Duodenal mucosa (tissue), 2 donors: ENCODE data around the gene PTX4.

Experiments
- H3K27ac ChIP-seq: one replicate; pipeline ENCODE4 v1.7.0; 2013; ENCODE audit warnings: low read depth, low read length
- H3K27me3 ChIP-seq, 2 donors: one replicate each; pipeline ENCODE4 v1.7.0; 2013; ENCODE audit warnings: low read length in 2 of 2, control low read depth in 1 of 2; ENCODE audit not compliant: insufficient read depth in 2 of 2, control insufficient read depth in 1 of 2
- H3K36me3 ChIP-seq, 2 donors: one replicate each; pipeline ENCODE4 v1.7.0; 2013; ENCODE audit warnings: low read length in 2 of 2, control low read depth in 1 of 2; ENCODE audit not compliant: insufficient read depth in 2 of 2, control insufficient read depth in 1 of 2
- H3K4me1 ChIP-seq, 2 donors: one replicate each; pipeline ENCODE4 v1.7.0; 2013; ENCODE audit warnings: low read length in 2 of 2, control low read depth in 1 of 2; ENCODE audit not compliant: insufficient read depth in 2 of 2, control insufficient read depth in 1 of 2
- H3K4me3 ChIP-seq, 2 donors: one replicate each; pipeline ENCODE4 v1.7.0; 2013; ENCODE audit warnings: low read length in 2 of 2, low read depth in 1 of 2
- H3K9ac ChIP-seq, 2 donors: one replicate each; pipeline ENCODE4 v1.7.0; 2013; ENCODE audit warnings: low read length in 2 of 2, low read depth in 1 of 2
- H3K9me3 ChIP-seq, 2 donors: one replicate each; pipeline ENCODE4 v1.7.0; 2013; ENCODE audit warnings: low read length in 2 of 2, control low read depth in 1 of 2; ENCODE audit not compliant: control insufficient read depth in 1 of 2

Gene PTX4

DNA sequence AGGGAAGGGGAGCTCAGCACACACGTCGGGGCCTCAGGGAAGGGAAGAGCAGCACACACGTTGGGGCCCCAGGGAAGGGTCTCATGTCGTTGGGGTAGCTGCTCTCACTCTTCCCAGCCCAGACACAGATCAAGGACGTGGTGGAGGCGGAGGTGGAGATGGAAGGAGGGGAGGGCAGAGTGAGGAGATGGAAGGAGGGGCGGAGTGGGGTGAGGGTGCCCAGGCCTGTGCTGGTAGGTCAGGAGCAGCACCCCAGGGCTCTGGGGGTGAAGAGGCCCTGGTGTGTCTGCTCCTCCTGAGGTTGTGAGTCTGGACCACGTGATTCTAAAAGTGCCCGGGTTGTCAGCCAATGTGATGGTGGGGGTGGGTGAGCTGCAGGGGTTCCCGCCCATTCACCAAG is 28.8 kb downstream of the PTX4 start:
- Histone ChIP-seq H3K27me3 (no peaks in the 10 kb centered on the region), H3K27ac (no peak overlapping the region), H3K9ac (no peak overlapping the region), H3K4me3 (no peak overlapping the region), H3K4me1 (no peaks in the 10 kb centered on the region), H3K9me3 (no peaks in the 10 kb centered on the region), H3K36me3 (peaks cover 12 to 38% of the 10 kb centered on the region in 2 donors)

DNA sequence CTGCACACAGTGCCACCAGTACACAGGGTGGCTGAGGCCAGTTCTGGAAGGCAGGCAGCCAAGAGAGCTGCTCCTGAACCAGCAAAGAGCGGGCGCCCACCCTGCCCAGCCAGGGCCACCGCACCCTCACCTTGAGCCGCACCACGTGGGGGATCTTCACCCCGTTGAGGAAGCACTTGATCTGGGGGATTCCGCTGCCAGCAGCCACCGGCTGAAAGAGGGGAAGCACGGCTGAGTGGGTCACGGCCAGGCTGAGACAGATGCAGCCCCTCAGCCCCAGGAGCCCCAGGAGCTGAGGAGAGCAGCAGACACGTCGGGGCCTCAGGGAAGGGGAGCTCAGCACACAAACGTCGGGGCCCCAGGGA is 29.8 kb downstream of the PTX4 start:
- Histone ChIP-seq H3K4me1 (no peaks in the 10 kb centered on the region), H3K27ac (no peak overlapping the region), H3K27me3 (no peaks in the 10 kb centered on the region), H3K4me3 (no peak overlapping the region), H3K9ac (no peak overlapping the region), H3K36me3 (peaks cover 14 to 40% of the 10 kb centered on the region in 2 donors), H3K9me3 (no peaks in the 10 kb centered on the region)

DNA sequence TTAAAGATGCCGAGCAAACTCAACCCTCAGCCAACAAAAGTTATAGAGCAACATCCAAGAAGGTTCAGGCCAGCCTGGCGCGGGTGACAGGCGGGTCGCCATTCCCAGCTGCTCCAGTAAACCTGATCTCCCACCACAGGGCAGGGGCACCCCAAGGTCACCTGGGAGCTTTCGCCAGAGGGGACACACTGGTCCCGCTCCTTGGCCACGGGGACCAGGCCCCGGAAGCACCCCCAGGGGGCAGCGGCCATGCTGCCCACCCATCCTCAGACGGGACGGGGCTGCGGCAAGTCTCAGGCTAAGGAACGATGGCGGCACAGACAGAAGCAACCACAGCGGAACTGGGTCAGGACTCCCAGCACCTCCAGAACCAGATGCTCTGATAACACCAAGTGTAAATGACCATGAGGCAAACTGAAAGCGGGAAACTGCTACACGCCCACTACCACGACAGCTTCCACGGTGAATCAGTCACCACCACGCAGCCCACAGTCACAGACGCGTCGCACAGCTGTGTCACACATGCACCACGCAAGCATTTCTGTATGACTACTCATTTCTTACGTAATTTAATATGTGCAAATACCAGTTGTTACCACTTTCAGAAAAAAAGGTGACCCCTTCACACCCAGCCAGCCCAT is 30.3 kb downstream of the PTX4 start:
- no peak overlapping the region for H3K4me3 ChIP-seq
- H3K36me3 ChIP-seq = peaks cover 17 to 45% of the 10 kb centered on the region in 2 donors
- no peaks in the 10 kb centered on the region for H3K4me1 ChIP-seq
- no peak overlapping the region for H3K27ac ChIP-seq
- H3K9me3 ChIP-seq = no peaks in the 10 kb centered on the region
- H3K9ac ChIP-seq = no peak overlapping the region
- H3K27me3 ChIP-seq = no peaks in the 10 kb centered on the region

DNA sequence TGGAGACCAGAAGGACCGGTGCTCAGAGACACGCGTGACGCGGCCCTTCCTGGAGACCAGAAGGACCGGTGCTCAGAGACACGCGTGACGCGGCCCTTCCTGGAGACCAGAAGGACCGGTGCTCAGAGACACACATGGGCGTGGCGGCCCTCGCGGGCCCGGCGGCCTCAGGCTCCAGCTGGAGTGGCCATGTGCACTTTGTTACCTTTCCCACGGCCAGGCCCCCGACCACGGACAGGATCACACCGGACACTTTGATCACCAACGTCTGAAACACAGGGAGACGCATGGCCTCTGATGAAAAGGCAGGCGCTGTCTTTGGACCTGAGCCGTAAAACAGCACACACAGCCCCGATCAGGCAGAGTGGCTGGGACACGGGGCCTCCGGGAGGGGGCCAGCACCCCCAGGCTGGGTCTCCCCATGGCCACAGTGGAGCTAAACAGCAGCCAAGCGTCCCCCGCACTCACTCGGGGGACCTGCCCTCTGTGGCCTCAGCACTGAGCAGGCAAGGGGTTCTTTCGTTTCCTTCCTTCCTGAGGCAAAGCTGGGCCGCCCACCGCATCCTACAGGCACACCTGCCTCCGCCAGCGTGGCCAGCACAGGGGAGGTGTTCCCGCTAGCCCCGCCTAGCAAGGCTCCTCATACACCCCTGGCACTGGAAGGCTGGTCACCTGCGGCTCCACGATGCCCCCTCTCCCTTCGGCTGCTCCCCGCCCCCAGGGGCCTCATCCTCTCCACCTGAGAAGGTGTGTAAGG is 31.1 kb downstream of the PTX4 start:
- Histone ChIP-seq H3K36me3 (peaks cover 19 to 51% of the 10 kb centered on the region in 2 donors), H3K27me3 (no peaks in the 10 kb centered on the region), H3K9me3 (no peaks in the 10 kb centered on the region)

DNA sequence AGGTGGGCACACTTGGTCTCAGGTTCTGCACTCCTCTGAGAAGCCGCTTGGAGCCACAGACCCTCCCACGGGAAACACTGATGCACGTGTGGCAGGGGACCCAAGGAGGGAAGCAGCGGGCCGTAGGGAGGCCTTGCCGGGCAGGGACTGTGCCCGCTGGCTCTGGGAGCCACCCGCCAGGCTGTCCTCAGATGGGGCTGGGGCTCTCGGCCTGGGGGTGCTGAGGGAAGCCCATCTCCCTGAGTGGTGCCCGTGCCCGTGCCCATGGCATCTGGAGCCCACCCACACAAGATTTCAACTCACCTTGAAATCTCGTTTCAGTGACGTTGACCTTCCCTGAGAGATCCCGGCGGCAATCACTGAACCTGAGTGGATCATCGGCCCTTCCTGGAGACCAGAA is 31.8 kb downstream of the PTX4 start:
- Histone ChIP-seq H3K9me3 (no peaks in the 10 kb centered on the region), H3K4me1 (no peaks in the 10 kb centered on the region), H3K36me3 (peaks cover 19 to 58% of the 10 kb centered on the region in 2 donors), H3K27me3 (no peaks in the 10 kb centered on the region), H3K9ac (no peak overlapping the region), H3K4me3 (no peak overlapping the region), H3K27ac (no peak overlapping the region)

More for the DNA sequence above, 31.1 kb downstream of the PTX4 start:
- no peak overlapping the region for H3K4me3 ChIP-seq
- no peak overlapping the region for H3K27ac ChIP-seq
- H3K9ac ChIP-seq = no peak overlapping the region
- H3K4me1 ChIP-seq = no peaks in the 10 kb centered on the region

DNA sequence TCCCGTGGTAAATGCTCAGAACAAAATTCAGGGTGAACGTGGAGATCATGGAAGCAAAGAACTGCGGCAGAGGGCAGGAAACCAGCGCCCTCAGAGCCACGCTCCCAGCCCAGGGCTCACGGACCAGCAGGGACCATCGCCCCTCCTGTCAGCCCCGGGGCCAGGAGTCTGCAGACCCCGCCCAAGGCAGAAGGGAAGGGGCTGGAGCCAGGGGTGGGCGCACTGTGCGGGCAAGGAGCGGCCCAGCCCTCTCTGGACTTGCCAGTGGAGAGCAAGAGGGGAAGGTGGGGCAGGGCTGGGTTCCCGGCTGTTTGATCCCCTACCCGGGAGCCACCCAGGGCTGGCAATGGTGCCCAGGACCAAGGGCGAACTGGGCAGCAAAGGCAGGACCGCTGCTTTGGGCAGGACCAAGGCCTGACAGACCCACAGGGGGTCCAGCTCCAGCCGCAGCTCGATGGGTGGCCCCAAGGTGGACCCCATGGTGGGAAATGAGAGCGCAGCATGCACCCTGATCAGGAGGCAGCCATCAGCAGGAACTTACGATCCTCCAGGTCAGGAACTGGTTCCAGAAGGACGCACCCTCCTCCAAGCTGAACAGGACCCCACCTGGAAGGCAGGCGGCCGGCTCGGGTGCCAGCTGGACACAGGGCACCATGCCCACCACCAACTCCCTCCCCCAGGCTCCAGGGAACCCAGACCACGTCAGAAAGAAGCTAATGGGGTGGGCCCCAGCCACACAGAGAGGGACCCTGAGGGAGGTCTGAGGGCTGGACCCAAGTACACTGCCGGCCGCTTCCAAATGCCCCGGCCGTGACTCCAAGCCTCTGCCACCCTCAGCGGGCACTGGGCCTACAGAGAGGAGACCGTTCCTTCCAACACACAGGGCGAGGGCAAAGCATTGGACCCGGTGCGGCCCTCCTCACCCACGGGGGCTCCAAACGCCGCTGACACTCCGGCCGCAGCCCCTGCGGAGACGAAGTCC is 33.3 kb downstream of the PTX4 start:
- no peaks in the 10 kb centered on the region for H3K27me3 ChIP-seq
- peaks cover 19 to 62% of the 10 kb centered on the region in 2 donors for H3K36me3 ChIP-seq
- no peak overlapping the region for H3K4me3 ChIP-seq
- H3K9me3 ChIP-seq = no peaks in the 10 kb centered on the region
- H3K27ac ChIP-seq = no peak overlapping the region
- H3K9ac ChIP-seq = no peak overlapping the region
- no peaks in the 10 kb centered on the region for H3K4me1 ChIP-seq

DNA sequence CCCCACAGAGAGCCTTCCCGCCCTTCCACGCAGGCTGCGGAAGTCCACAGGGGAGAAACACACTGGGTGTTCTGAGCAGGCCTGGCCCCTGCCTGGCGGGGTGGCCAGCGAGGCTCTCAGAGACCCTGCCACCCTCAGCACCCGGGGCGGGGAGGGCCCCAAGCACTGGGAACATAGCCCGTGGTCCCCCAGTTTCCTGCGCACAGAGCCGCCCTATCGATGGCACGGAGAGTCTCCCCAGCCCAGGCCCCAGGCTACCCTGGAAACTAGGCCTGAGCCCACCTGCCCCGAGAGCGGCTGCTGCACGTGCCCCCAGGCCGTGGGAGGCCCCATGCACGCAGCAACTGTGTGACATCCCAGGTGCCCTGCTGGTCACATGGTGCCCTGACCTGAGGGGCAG is 34.2 kb downstream of the PTX4 start:
- H3K36me3 ChIP-seq = peaks cover 19 to 57% of the 10 kb centered on the region in 2 donors
- H3K27me3 ChIP-seq = no peaks in the 10 kb centered on the region
- H3K4me1 ChIP-seq = no peaks in the 10 kb centered on the region
- H3K27ac ChIP-seq = no peak overlapping the region
- H3K9me3 ChIP-seq = no peaks in the 10 kb centered on the region
- no peak overlapping the region for H3K9ac ChIP-seq
- no peak overlapping the region for H3K4me3 ChIP-seq

DNA sequence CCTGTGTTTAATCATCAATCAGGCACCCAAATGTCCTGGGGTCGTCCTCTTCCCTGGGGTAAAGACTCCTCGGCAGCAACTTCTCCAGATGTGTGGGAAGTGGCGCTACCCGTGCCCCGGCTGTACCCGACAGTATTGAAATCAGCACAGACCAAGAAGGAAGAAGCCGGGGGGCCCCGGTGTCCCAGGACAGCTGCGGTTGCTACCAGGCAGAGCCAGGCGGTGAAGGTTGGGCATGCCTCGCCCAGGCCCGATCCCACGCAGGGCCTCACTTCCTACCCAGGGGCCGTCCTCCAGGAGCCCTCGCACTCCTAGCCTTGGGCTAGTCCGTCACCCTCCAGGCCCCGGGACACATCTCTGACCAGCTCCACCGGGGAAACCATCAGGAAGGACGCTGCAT is 35.4 kb downstream of the PTX4 start:
- Histone ChIP-seq H3K4me3 (no peak overlapping the region), H3K27ac (no peak overlapping the region), H3K36me3 (peaks cover 13 to 59% of the 10 kb centered on the region in 2 donors)

DNA sequence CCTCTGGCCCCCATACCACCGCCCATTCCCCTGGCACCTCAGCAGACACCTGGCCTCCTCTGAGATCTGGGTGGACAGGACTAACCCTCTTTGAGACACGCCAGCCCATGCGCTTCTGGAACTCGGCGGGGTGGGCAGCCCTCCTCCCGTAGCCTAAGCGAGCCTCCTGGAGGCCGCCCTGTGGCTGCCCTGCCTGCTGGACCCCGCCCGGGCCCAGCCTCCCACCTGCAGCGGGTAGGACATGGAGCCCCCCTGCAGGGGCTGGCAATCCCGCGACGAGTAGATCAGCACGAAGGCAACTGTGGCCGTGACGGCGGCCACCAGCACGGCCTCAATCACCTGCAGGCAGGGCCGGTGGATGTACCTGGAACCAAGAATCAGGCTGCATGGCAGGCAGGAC is 36.2 kb downstream of the PTX4 start:
- H3K27me3 ChIP-seq = no peaks in the 10 kb centered on the region
- H3K27ac ChIP-seq = no peak overlapping the region
- H3K36me3 ChIP-seq = peaks cover 12 to 62% of the 10 kb centered on the region in 2 donors
- H3K4me3 ChIP-seq = no peak overlapping the region
- no peaks in the 10 kb centered on the region for H3K9me3 ChIP-seq
- H3K9ac ChIP-seq = no peak overlapping the region
- no peaks in the 10 kb centered on the region for H3K4me1 ChIP-seq

More for the DNA sequence above, 35.4 kb downstream of the PTX4 start:
- H3K27me3 ChIP-seq = no peaks in the 10 kb centered on the region
- H3K9ac ChIP-seq = no peak overlapping the region
- no peaks in the 10 kb centered on the region for H3K9me3 ChIP-seq
- H3K4me1 ChIP-seq = no peaks in the 10 kb centered on the region
